ENCODE results near the gene NPFFR1. TPM values are rescaled to one million over a fixed set of nuclear protein-coding genes. Genes with fewer than 3 reads are reported as not detected.

Gene NPFFR1
- total RNA-seq, 2 donors from 2014 or later: 0.02 TPM; not detected in 1

DNA sequence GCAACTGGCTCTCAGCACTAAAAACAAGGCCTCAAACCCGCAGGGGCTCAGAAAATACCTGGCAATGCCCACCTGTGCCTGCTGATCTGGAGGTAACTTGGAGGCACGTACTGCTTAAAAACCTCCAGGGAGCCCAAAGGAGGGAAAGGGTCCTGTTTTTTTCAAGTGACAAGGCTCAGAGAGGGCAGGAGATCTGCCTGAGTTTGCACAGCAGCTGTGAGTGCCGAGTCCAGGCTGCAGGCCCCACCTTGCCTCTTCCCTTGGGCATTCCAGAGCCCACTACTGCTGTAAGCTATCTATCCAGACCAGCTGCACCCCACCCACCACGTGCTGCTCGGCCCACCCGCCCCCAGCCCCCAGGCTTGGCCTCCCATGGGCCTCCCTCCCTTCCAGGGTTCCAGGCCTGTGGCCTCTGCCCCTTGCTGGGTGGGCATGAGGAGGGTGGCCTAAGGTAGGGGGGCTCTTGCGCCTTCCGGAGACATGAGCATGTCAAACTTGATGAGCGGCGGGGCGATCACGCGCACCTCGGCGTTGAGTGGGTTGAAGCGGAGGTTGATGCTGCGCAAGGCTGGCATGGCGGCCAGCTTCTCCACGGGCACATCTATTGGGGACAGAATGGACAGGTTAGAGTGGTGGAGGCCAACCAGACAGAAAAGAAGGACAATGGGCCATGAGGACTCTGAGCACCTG, 17.2 kb upstream of the NPFFR1 start:
- Histone ChIP-seq H3K27me3 (ENCODE audit: control insufficient read depth, insufficient read depth, low read length, poor library complexity, severe bottlenecking) (no peaks in the 10 kb centered on the region), H3K27ac (ENCODE audit: low read depth, low read length) (no peak overlapping the region), H3K4me1 (ENCODE audit: control insufficient read depth, insufficient read depth, low read length) (no peaks in the 10 kb centered on the region), H3K9me3 (ENCODE audit: control insufficient read depth, low read length) (no peaks in the 10 kb centered on the region), H3K36me3 (ENCODE audit: control insufficient read depth, insufficient read depth, low read length) (no peaks in the 10 kb centered on the region), H3K4me3 (ENCODE audit: low read length) (no peak overlapping the region), H3K9ac (ENCODE audit: extremely low read depth, low read length, poor library complexity, severe bottlenecking) (no peak overlapping the region)
- 92 to 95% methylated on average over 4 to 19 of the region's 19 CpGs for WGBS, 2 experiments (ENCODE audit: insufficient coverage in 1 of 2, insufficient read length in 1 of 2)
- Mint-ChIP-seq H3K9me3 (peaks cover 2% of the 10 kb centered on the region), H3K4me3 (no peak overlapping the region), H3K27me3 (ENCODE audit: insufficient read depth) (no peaks in the 10 kb centered on the region), H3K36me3 (ENCODE audit: low read depth) (no peaks in the 10 kb centered on the region), H3K27ac (no peak overlapping the region), H3K4me1 (no peaks in the 10 kb centered on the region)
- no peak for DNase-seq
- TF ChIP-seq, protein P1, sequence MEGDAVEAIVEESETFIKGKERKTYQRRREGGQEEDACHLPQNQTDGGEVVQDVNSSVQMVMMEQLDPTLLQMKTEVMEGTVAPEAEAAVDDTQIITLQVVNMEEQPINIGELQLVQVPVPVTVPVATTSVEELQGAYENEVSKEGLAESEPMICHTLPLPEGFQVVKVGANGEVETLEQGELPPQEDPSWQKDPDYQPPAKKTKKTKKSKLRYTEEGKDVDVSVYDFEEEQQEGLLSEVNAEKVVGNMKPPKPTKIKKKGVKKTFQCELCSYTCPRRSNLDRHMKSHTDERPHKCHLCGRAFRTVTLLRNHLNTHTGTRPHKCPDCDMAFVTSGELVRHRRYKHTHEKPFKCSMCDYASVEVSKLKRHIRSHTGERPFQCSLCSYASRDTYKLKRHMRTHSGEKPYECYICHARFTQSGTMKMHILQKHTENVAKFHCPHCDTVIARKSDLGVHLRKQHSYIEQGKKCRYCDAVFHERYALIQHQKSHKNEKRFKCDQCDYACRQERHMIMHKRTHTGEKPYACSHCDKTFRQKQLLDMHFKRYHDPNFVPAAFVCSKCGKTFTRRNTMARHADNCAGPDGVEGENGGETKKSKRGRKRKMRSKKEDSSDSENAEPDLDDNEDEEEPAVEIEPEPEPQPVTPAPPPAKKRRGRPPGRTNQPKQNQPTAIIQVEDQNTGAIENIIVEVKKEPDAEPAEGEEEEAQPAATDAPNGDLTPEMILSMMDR (conservative IDR thresholded peaks at IDR 0.05): no peak

DNA sequence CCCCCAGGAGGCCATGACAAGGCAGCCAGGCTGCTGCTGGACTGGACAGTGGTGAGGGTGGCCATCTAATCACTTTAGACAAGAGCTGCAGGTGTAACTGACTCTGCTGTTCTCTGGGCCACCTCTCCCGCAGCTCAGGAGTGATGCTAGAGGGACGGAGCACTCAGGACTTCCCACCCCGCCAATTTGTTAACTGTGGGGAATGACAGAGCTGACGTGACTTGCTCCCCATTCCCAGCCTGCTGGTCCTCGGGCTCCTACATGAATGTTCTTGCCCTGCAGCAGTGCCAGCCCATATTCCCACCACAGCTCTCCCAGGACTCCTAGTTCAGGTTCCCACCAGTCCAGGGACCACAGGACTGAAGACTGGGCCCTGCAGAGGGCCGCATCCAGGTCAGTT, 16.7 kb upstream of the NPFFR1 start:
- Mint-ChIP-seq H3K27me3 (ENCODE audit: insufficient read depth) (no peaks in the 10 kb centered on the region), H3K4me3 (no peak overlapping the region), H3K27ac (no peak overlapping the region), H3K4me1 (no peaks in the 10 kb centered on the region), H3K9me3 (no peaks in the 10 kb centered on the region), H3K36me3 (ENCODE audit: low read depth) (no peaks in the 10 kb centered on the region)
- WGBS, 2 experiments (ENCODE audit: insufficient coverage in 1 of 2, insufficient read length in 1 of 2): 90 to 91% methylated on average over 4 to 6 of the region's 6 CpGs
- H3K4me1 ChIP-seq (ENCODE audit: control insufficient read depth, insufficient read depth, low read length): no peaks in the 10 kb centered on the region
- no peaks in the 10 kb centered on the region for H3K9me3 ChIP-seq (ENCODE audit: control insufficient read depth, low read length)
- H3K36me3 ChIP-seq (ENCODE audit: control insufficient read depth, insufficient read depth, low read length): no peaks in the 10 kb centered on the region
- H3K27ac ChIP-seq (ENCODE audit: low read depth, low read length): no peak overlapping the region
- H3K9ac ChIP-seq (ENCODE audit: extremely low read depth, low read length, poor library complexity, severe bottlenecking): no peak overlapping the region
- H3K4me3 ChIP-seq (ENCODE audit: low read length): no peak overlapping the region
- TF ChIP-seq, protein P1 (conservative IDR thresholded peaks at IDR 0.05): no peak
- no peak for DNase-seq
- H3K27me3 ChIP-seq (ENCODE audit: control insufficient read depth, insufficient read depth, low read length, poor library complexity, severe bottlenecking): no peaks in the 10 kb centered on the region

DNA sequence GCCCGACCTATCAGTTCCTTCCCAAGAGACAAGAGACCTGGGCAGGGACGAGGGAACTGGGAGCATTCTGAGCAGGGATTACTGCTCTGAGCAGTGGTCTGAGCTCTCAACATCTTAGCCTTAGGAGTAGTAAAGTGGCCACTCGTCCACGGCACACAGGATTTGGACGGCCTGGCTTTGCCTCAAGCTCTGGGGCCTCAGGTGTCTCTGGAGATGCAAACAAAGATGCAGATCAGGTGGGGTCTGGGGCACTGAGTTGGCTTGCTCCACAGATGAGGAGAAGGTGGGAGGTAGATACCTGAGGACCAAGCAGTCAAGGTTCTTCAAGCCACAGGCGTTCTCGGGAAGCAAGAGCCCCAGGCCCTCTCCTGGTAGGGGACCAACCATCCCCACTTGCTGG, 16.1 kb upstream of the NPFFR1 start:
- Mint-ChIP-seq H3K9me3 (no peaks in the 10 kb centered on the region), H3K36me3 (ENCODE audit: low read depth) (no peaks in the 10 kb centered on the region), H3K27me3 (ENCODE audit: insufficient read depth) (no peaks in the 10 kb centered on the region), H3K4me3 (no peak overlapping the region), H3K4me1 (no peaks in the 10 kb centered on the region), H3K27ac (no peak overlapping the region)
- no peaks in the 10 kb centered on the region for H3K27me3 ChIP-seq (ENCODE audit: control insufficient read depth, insufficient read depth, low read length, poor library complexity, severe bottlenecking)
- no peak overlapping the region for H3K4me3 ChIP-seq (ENCODE audit: low read length)
- no peaks in the 10 kb centered on the region for H3K9me3 ChIP-seq (ENCODE audit: control insufficient read depth, low read length)
- TF ChIP-seq, protein P1 (conservative IDR thresholded peaks at IDR 0.05): no peak
- no peak overlapping the region for H3K9ac ChIP-seq (ENCODE audit: extremely low read depth, low read length, poor library complexity, severe bottlenecking)
- H3K36me3 ChIP-seq (ENCODE audit: control insufficient read depth, insufficient read depth, low read length): no peaks in the 10 kb centered on the region
- H3K27ac ChIP-seq (ENCODE audit: low read depth, low read length): no peak overlapping the region
- no peak for DNase-seq
- no peaks in the 10 kb centered on the region for H3K4me1 ChIP-seq (ENCODE audit: control insufficient read depth, insufficient read depth, low read length)
- WGBS, 2 experiments (ENCODE audit: insufficient coverage in 1 of 2, insufficient read length in 1 of 2): 89 to 97% methylated on average over 7 of the region's 7 CpGs
